Neuronal stem cell (in vitro differentiated cells): Measurements from ENCODE around the gene AFF3.
A peak's percentile ranks its signal among the peaks of the same experiment; 100 is the strongest.

Source experiments
- DNase-seq: peaks from one replicate; pipeline ENCODE4 v3.0.0-alpha.2; 2013; ENCODE audit warnings: low spot score
- H2AFZ ChIP-seq: one replicate; pipeline ENCODE4 v1.6.1; 2013; ENCODE audit warnings: mild to moderate bottlenecking, low read length, inconsistent platforms
- H2AK5ac ChIP-seq: 2 replicates; pipeline ENCODE4 v1.6.1; 2013; ENCODE audit warnings: low read depth, mild to moderate bottlenecking, inconsistent platforms, low read length, moderate library complexity, mixed read lengths
- H2BK120ac ChIP-seq: 2 replicates; pipeline ENCODE4 v1.6.1; 2013; ENCODE audit warnings: low read depth, mild to moderate bottlenecking, inconsistent platforms, low read length, moderate library complexity, mixed read lengths
- H2BK12ac ChIP-seq: one replicate; pipeline ENCODE4 v1.6.1; 2013; ENCODE audit warnings: low read length, inconsistent platforms
- H2BK15ac ChIP-seq: 2 replicates; pipeline ENCODE4 v1.6.1; 2013; ENCODE audit warnings: mild to moderate bottlenecking, low read length, inconsistent platforms, mixed read lengths
- H2BK5ac ChIP-seq: one replicate; pipeline ENCODE4 v1.6.1; 2013; ENCODE audit warnings: inconsistent platforms, mild to moderate bottlenecking, low read length, moderate library complexity
- H3K14ac ChIP-seq: one replicate; pipeline ENCODE4 v1.6.1; 2013; ENCODE audit warnings: low read length, inconsistent platforms
- H3K18ac ChIP-seq: 2 replicates; pipeline ENCODE4 v1.6.1; 2013; ENCODE audit warnings: low read length, inconsistent platforms
- H3K23ac ChIP-seq: 2 replicates; pipeline ENCODE4 v1.6.1; 2013; ENCODE audit warnings: low read depth, mild to moderate bottlenecking, mixed read lengths, low read length, inconsistent platforms; ENCODE audit not compliant: poor library complexity
- H3K27ac ChIP-seq: replicated peaks from 3 replicates; pipeline ENCODE4 v1.5.1; 2013; ENCODE audit warnings: low read length, inconsistent platforms
- H3K27me3 ChIP-seq, 3 experiments: 2 replicates each; pipeline ENCODE4 v1.6.1; 2013; ENCODE audit warnings: low read length in 3 of 3, mild to moderate bottlenecking in 2 of 3, inconsistent platforms in 1 of 3, low read depth in 1 of 3, mixed read lengths in 1 of 3, moderate library complexity in 1 of 3; ENCODE audit not compliant: control insufficient read depth in 3 of 3, insufficient read depth in 3 of 3
- H3K36me3 ChIP-seq, 2 donors: replicated peaks in 1 of 2; 2 replicates each; pipeline ENCODE4 v1.6.1; 2013; ENCODE audit warnings: low read length in 2 of 2; ENCODE audit not compliant: control insufficient read depth in 2 of 2, insufficient read depth in 2 of 2
- H3K4ac ChIP-seq: 2 replicates; pipeline ENCODE4 v1.6.1; 2013; ENCODE audit warnings: inconsistent platforms, mild to moderate bottlenecking, low read length, moderate library complexity
- H3K4me1 ChIP-seq, 2 donors: 1 replicate in 1 of 2; 2 replicates in 1 of 2; pipeline ENCODE4 v1.6.1; 2013; ENCODE audit warnings: low read length in 2 of 2, low read depth in 1 of 2; ENCODE audit not compliant: control insufficient read depth in 2 of 2, insufficient read depth in 1 of 2
- H3K4me2 ChIP-seq: one replicate; pipeline ENCODE4 v1.6.1; 2013; ENCODE audit warnings: mild to moderate bottlenecking, low read length, inconsistent platforms; ENCODE audit not compliant: insufficient read depth, poor library complexity, severe bottlenecking
- H3K4me3 ChIP-seq, 2 donors: 2 replicates each; pipeline ENCODE4 v1.5.1; 2013; ENCODE audit warnings: low read length in 2 of 2, mild to moderate bottlenecking in 2 of 2, inconsistent platforms in 1 of 2, moderate library complexity in 1 of 2
- H3K79me1 ChIP-seq: one replicate; pipeline ENCODE4 v1.6.1; 2013; ENCODE audit warnings: low read depth, mild to moderate bottlenecking, inconsistent platforms, low read length, moderate library complexity
- H3K9ac ChIP-seq: one replicate; pipeline ENCODE4 v1.6.1; 2013; ENCODE audit warnings: mild to moderate bottlenecking, low read depth, low read length, inconsistent platforms; ENCODE audit not compliant: poor library complexity
- H3K9me3 ChIP-seq, 2 donors: replicated peaks in 1 of 2; 2 replicates each; pipeline versions ENCODE3 to v1.6.1; 2013; ENCODE audit warnings: low read length in 2 of 2, mild to moderate bottlenecking in 2 of 2, inconsistent platforms in 1 of 2, low read depth in 1 of 2, mixed read lengths in 1 of 2, moderate library complexity in 1 of 2; ENCODE audit not compliant: control insufficient read depth in 2 of 2, insufficient read depth in 1 of 2
- H4K8ac ChIP-seq: one replicate; pipeline ENCODE4 v1.6.1; 2013; ENCODE audit warnings: low read depth, mild to moderate bottlenecking, inconsistent platforms, low read length, moderate library complexity
- H4K91ac ChIP-seq: one replicate; pipeline ENCODE4 v1.6.1; 2013; ENCODE audit warnings: low read length, low read depth, mild to moderate bottlenecking, inconsistent platforms; ENCODE audit not compliant: poor library complexity
- WGBS, 2 donors: extraction: QIAGEN DNeasy Blood & Tissue Kit; methylation state at CpG; one replicate each; pipeline ENCODE4 v1.1.7; 2013; ENCODE audit warnings: missing lambda C conversion rate in 2 of 2, mixed read lengths in 1 of 2; ENCODE audit not compliant: insufficient read length in 2 of 2, insufficient replicate concordance in 1 of 2; ENCODE audit errors: extremely low coverage in 2 of 2; 5-methylcytosine and 5-hydroxymethylcytosine counted together

The AFF3 gene

GRCh38 chr2:99597616-99598015 lies 544.8 kb downstream of the AFF3 start:
- no peaks in the 10 kb centered on the region for H3K79me1 ChIP-seq
- no peak overlapping the region for H2BK15ac ChIP-seq
- H3K4me3 ChIP-seq = no peak overlapping the region
- H2AFZ ChIP-seq = no peak overlapping the region
- no peak overlapping the region for H3K23ac ChIP-seq
- H4K8ac ChIP-seq = no peak overlapping the region
- no peak overlapping the region for H2BK5ac ChIP-seq
- no peak overlapping the region for H3K18ac ChIP-seq
- DNase-seq = no peak
- H3K36me3 ChIP-seq = no peaks in the 10 kb centered on the region
- no CpG with 5 or more reads among the region's 9 CpGs for WGBS, 2 donors
- no peak overlapping the region for H3K14ac ChIP-seq
- no peak overlapping the region for H2BK12ac ChIP-seq
- H3K27me3 ChIP-seq = no peaks in the 10 kb centered on the region
- no peak overlapping the region for H3K4ac ChIP-seq
- H2BK120ac ChIP-seq = no peak overlapping the region
- peaks cover 10 to 11% of the 10 kb centered on the region in 2 donors for H3K4me1 ChIP-seq
- H2AK5ac ChIP-seq = no peak overlapping the region
- H3K9ac ChIP-seq = no peak overlapping the region
- H3K27ac ChIP-seq = no peak overlapping the region
- H3K9me3 ChIP-seq = no peaks in the 10 kb centered on the region
- no peak overlapping the region for H3K4me2 ChIP-seq
- H4K91ac ChIP-seq = no peak overlapping the region

- no peak overlapping the region for H3K9ac ChIP-seq
- H3K14ac ChIP-seq = no peak overlapping the region
- no peak overlapping the region for H2AFZ ChIP-seq
- no peaks in the 10 kb centered on the region for H3K9me3 ChIP-seq
- H4K8ac ChIP-seq = no peak overlapping the region
- H3K23ac ChIP-seq = no peak overlapping the region
- H3K4me3 ChIP-seq = no peak overlapping the region
- no peak overlapping the region for H2BK12ac ChIP-seq
- no peak overlapping the region for H3K27ac ChIP-seq
- no peak overlapping the region for H3K18ac ChIP-seq
- H3K36me3 ChIP-seq = no peaks in the 10 kb centered on the region
- H3K4ac ChIP-seq = no peak overlapping the region
- no peak overlapping the region for H2AK5ac ChIP-seq
- H3K4me1 ChIP-seq = peaks cover 3 to 10% of the 10 kb centered on the region in 2 donors
- no CpG with 5 or more reads among the region's 3 CpGs for WGBS, 2 donors
- no peaks in the 10 kb centered on the region for H3K27me3 ChIP-seq
- H2BK15ac ChIP-seq = no peak overlapping the region
- no peaks in the 10 kb centered on the region for H3K79me1 ChIP-seq
- no peak overlapping the region for H4K91ac ChIP-seq
- H3K4me2 ChIP-seq = no peak overlapping the region
- DNase-seq = no peak
- H2BK120ac ChIP-seq = no peak overlapping the region
- no peak overlapping the region for H2BK5ac ChIP-seq
Observed at GRCh38 chr2:99595373-99595772, 547.0 kb downstream of the AFF3 start.

- H3K9ac ChIP-seq = no peak overlapping the region
- H3K27ac ChIP-seq = no peak overlapping the region
- no peaks in the 10 kb centered on the region for H3K79me1 ChIP-seq
- H3K14ac ChIP-seq = no peak overlapping the region
- no peak overlapping the region for H3K4ac ChIP-seq
- no peak overlapping the region for H3K4me3 ChIP-seq
- no peaks in the 10 kb centered on the region for H3K36me3 ChIP-seq
- no peak overlapping the region for H2BK5ac ChIP-seq
- no peaks in the 10 kb centered on the region for H3K27me3 ChIP-seq
- H2AFZ ChIP-seq = no peak overlapping the region
- H2AK5ac ChIP-seq = peak overlapping the region; percentile 48
- peaks cover 3 to 10% of the 10 kb centered on the region in 2 donors for H3K4me1 ChIP-seq
- peak overlapping the region; percentile 0 for H2BK15ac ChIP-seq
- no peaks in the 10 kb centered on the region for H3K9me3 ChIP-seq
- peak overlapping the region; percentile 52 for H2BK12ac ChIP-seq
- no peak overlapping the region for H4K91ac ChIP-seq
- H3K23ac ChIP-seq = peak overlapping the region; percentile 8
- no peak overlapping the region for H2BK120ac ChIP-seq
- DNase-seq = peak; percentile 49
- no peak overlapping the region for H3K4me2 ChIP-seq
- no peak overlapping the region for H4K8ac ChIP-seq
- H3K18ac ChIP-seq = peak overlapping the region; percentile 93
- no CpG with 5 or more reads among the region's 54 CpGs for WGBS, 2 donors
Observed at GRCh38 chr2:99593692-99594427, 548.5 kb downstream of the AFF3 start.

GRCh38 chr2:99576775-99577174 lies 565.6 kb downstream of the AFF3 start:
- Histone ChIP-seq H3K36me3 (no peaks in the 10 kb centered on the region), H2AFZ (no peak overlapping the region), H3K4me3 (no peak overlapping the region), H3K79me1 (no peaks in the 10 kb centered on the region), H3K4me2 (no peak overlapping the region), H3K27ac (no peak overlapping the region), H3K4me1 (peaks cover 8 to 27% of the 10 kb centered on the region in 2 donors), H2BK15ac (no peak overlapping the region), H3K9me3 (no peaks in the 10 kb centered on the region), H2BK12ac (no peak overlapping the region), H2AK5ac (no peak overlapping the region), H4K91ac (no peak overlapping the region), H3K4ac (no peak overlapping the region), H3K14ac (no peak overlapping the region), H3K27me3 (no peaks in the 10 kb centered on the region), H2BK120ac (no peak overlapping the region), H3K18ac (no peak overlapping the region), H3K9ac (no peak overlapping the region), H3K23ac (no peak overlapping the region), H4K8ac (no peak overlapping the region), H2BK5ac (no peak overlapping the region)
- no CpG with 5 or more reads among the region's 3 CpGs for WGBS, 2 donors
- no peak for DNase-seq
